ENCODE results near the gene SF3B4. TPM values are rescaled to one million over a fixed set of nuclear protein-coding genes. Genes with fewer than 3 reads are reported as not detected.
A peak's percentile ranks its signal among the peaks of the same experiment; 100 is the strongest.
"Not testable (repeated sequence)": the region's sequence is repeated elsewhere in the genome, so short reads cannot be mapped to it uniquely, and the experiment has no call there.

SF3B4 gene
- 113 TPM for polyA plus RNA-seq (2012; ENCODE audit: insufficient read depth, insufficient read length)

- DNase-seq (ENCODE audit: low read depth, low spot score), result peak; percentile 89
- peak within 1 kb of the TSS; percentile 95 for H3K4me3 ChIP-seq (ENCODE audit: low read length)
Observed at GRCh38 chr1:149927563-149928400, at the start of gene SF3B4. Gene SF3B4, minus strand, starts transcription at chr1:149927803. Its CDS starts 44 bp downstream, at chr1:149927759.

GRCh38 chr1:149977345-149977744 lies 49.7 kb upstream of the SF3B4 start:
- no peak for DNase-seq (ENCODE audit: low read depth, low spot score)
- no peak overlapping the region for H3K4me3 ChIP-seq (ENCODE audit: low read length)

- no peak for DNase-seq (ENCODE audit: low read depth, low spot score)
- no peak overlapping the region for H3K4me3 ChIP-seq (ENCODE audit: low read length)
Observed at GRCh38 chr1:149972547-149972946, 44.9 kb upstream of the SF3B4 start.

- no peak for DNase-seq (ENCODE audit: low read depth, low spot score)
- no peak overlapping the region for H3K4me3 ChIP-seq (ENCODE audit: low read length)
Observed at GRCh38 chr1:149967646-149968045, 40.0 kb upstream of the SF3B4 start.

- H3K4me3 ChIP-seq (ENCODE audit: low read length), result no peak overlapping the region
- DNase-seq (ENCODE audit: low read depth, low spot score), result no peak
Observed at GRCh38 chr1:149967041-149967440, 39.4 kb upstream of the SF3B4 start.

GRCh38 chr1:149966405-149966804 lies 38.8 kb upstream of the SF3B4 start:
- no peak for DNase-seq (ENCODE audit: low read depth, low spot score)

GRCh38 chr1:149965440-149965839 lies 37.8 kb upstream of the SF3B4 start:
- H3K4me3 ChIP-seq (ENCODE audit: low read length), result no peak overlapping the region
- DNase-seq (ENCODE audit: low read depth, low spot score), result no peak

More at GRCh38 chr1:149966405-149966804, 38.8 kb upstream of the SF3B4 start:
- no peak overlapping the region for H3K4me3 ChIP-seq (ENCODE audit: low read length)

- H3K4me3 ChIP-seq (ENCODE audit: low read length), result no peak overlapping the region
- no peak for DNase-seq (ENCODE audit: low read depth, low spot score)
Observed at GRCh38 chr1:149963358-149963757, 35.8 kb upstream of the SF3B4 start.

GRCh38 chr1:149962736-149963135 lies 35.1 kb upstream of the SF3B4 start:
- H3K4me3 ChIP-seq (ENCODE audit: low read length), result no peak overlapping the region

GRCh38 chr1:149962039-149962647 lies 34.5 kb upstream of the SF3B4 start:
- DNase-seq (ENCODE audit: low read depth, low spot score), result peak; percentile 73

More at GRCh38 chr1:149962736-149963135, 35.1 kb upstream of the SF3B4 start:
- no peak for DNase-seq (ENCODE audit: low read depth, low spot score)

GRCh38 chr1:149957548-149957947 lies 29.9 kb upstream of the SF3B4 start:
- DNase-seq (ENCODE audit: low read depth, low spot score); H3K4me3 ChIP-seq (ENCODE audit: low read length): not testable (repeated sequence)

More at GRCh38 chr1:149962039-149962647, 34.5 kb upstream of the SF3B4 start:
- no peak overlapping the region for H3K4me3 ChIP-seq (ENCODE audit: low read length)

GRCh38 chr1:149949911-149950310 lies 22.3 kb upstream of the SF3B4 start:
- no peak overlapping the region for H3K4me3 ChIP-seq (ENCODE audit: low read length)

GRCh38 chr1:149945206-149945605 lies 17.6 kb upstream of the SF3B4 start:
- DNase-seq (ENCODE audit: low read depth, low spot score), result no peak
- H3K4me3 ChIP-seq (ENCODE audit: low read length), result no peak overlapping the region

More at GRCh38 chr1:149949911-149950310, 22.3 kb upstream of the SF3B4 start:
- DNase-seq (ENCODE audit: low read depth, low spot score), result no peak

- no peak overlapping the region for H3K4me3 ChIP-seq (ENCODE audit: low read length)
- peak; percentile 83 for DNase-seq (ENCODE audit: low read depth, low spot score)
Observed at GRCh38 chr1:149942885-149943284, 15.3 kb upstream of the SF3B4 start.

- no peak overlapping the region for H3K4me3 ChIP-seq (ENCODE audit: low read length)
- no peak for DNase-seq (ENCODE audit: low read depth, low spot score)
Observed at GRCh38 chr1:149942207-149942606, 14.6 kb upstream of the SF3B4 start.

- DNase-seq (ENCODE audit: low read depth, low spot score), result no peak
- no peak overlapping the region for H3K4me3 ChIP-seq (ENCODE audit: low read length)
Observed at GRCh38 chr1:149940427-149940826, 12.8 kb upstream of the SF3B4 start.

GRCh38 chr1:149938668-149939003 lies 11.0 kb upstream of the SF3B4 start:
- DNase-seq (ENCODE audit: low read depth, low spot score); H3K4me3 ChIP-seq (ENCODE audit: low read length): not testable (repeated sequence)

- no peak overlapping the region for H3K4me3 ChIP-seq (ENCODE audit: low read length)
- no peak for DNase-seq (ENCODE audit: low read depth, low spot score)
Observed at GRCh38 chr1:149937759-149938158, 10.2 kb upstream of the SF3B4 start.

GRCh38 chr1:149936992-149937705 lies 9.5 kb upstream of the SF3B4 start:
- no peak for DNase-seq (ENCODE audit: low read depth, low spot score)
- H3K4me3 ChIP-seq (ENCODE audit: low read length), result no peak overlapping the region
